WI38 (cell line): Measurements from ENCODE around the gene C16orf92.

Source experiments
- H3K4me3 ChIP-seq: 2 replicates; pipeline ENCODE4 v1.5.1; 2011; ENCODE audit warnings: low read depth, mild to moderate bottlenecking, control low read depth, low read length
- TF ChIP-seq, protein P1 (sequence below): IDR thresholded peaks from 2 replicates; pipeline ENCODE4 v1.5.1; 2012; ENCODE audit warnings: low read depth, mild to moderate bottlenecking, control low read depth, low read length

Gene C16orf92

DNA sequence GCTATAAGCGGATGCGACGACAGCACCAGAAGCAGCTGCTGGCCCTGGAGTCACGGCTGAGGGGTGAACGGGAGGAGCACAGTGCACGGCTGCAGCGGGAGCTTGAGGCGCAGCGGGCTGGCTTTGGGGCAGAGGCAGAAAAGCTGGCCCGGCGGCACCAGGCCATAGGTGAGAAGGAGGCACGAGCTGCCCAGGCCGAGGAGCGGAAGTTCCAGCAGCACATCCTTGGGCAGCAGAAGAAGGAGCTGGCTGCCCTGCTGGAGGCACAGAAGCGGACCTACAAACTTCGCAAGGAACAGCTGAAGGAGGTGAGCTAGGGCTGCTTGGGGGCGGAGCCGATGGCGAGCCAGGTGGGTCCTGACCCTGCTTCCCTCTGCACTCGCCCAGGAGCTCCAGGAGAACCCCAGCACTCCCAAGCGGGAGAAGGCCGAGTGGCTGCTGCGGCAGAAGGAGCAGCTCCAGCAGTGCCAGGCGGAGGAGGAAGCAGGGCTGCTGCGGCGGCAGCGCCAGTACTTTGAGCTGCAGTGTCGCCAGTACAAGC, 37.7 kb upstream of the C16orf92 start:
- TF ChIP-seq, protein P1, sequence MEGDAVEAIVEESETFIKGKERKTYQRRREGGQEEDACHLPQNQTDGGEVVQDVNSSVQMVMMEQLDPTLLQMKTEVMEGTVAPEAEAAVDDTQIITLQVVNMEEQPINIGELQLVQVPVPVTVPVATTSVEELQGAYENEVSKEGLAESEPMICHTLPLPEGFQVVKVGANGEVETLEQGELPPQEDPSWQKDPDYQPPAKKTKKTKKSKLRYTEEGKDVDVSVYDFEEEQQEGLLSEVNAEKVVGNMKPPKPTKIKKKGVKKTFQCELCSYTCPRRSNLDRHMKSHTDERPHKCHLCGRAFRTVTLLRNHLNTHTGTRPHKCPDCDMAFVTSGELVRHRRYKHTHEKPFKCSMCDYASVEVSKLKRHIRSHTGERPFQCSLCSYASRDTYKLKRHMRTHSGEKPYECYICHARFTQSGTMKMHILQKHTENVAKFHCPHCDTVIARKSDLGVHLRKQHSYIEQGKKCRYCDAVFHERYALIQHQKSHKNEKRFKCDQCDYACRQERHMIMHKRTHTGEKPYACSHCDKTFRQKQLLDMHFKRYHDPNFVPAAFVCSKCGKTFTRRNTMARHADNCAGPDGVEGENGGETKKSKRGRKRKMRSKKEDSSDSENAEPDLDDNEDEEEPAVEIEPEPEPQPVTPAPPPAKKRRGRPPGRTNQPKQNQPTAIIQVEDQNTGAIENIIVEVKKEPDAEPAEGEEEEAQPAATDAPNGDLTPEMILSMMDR, result no peak
- H3K4me3 ChIP-seq, result no peak overlapping the region

DNA sequence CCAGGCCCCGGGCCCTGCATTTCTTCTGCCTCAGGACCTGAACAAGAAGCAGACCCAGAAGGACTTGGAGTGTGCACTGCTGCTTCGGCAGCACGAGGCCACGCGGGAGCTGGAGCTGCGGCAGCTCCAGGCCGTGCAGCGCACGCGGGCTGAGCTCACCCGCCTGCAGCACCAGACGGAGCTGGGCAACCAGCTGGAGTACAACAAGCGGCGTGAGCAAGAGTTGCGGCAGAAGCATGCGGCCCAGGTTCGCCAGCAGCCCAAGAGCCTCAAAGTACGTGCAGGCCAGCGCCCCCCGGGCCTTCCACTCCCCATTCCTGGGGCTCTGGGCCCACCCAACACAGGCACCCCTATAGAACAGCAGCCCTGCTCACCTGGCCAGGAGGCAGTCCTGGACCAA, 36.8 kb upstream of the C16orf92 start:
- TF ChIP-seq, protein P1, result no peak
- H3K4me3 ChIP-seq, result no peak overlapping the region

DNA sequence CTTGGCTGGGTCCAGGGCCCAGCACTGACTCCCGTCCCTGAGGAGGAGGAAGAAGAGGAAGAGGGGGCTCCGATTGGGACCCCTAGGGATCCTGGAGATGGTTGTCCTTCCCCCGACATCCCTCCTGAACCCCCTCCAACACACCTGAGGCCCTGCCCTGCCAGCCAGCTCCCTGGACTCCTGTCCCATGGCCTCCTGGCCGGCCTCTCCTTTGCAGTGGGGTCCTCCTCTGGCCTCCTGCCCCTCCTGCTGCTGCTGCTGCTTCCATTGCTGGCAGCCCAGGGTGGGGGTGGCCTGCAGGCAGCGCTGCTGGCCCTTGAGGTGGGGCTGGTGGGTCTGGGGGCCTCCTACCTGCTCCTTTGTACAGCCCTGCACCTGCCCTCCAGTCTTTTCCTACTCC, 36.1 kb upstream of the C16orf92 start:
- TF ChIP-seq, protein P1, result no peak
- H3K4me3 ChIP-seq, result no peak overlapping the region

DNA sequence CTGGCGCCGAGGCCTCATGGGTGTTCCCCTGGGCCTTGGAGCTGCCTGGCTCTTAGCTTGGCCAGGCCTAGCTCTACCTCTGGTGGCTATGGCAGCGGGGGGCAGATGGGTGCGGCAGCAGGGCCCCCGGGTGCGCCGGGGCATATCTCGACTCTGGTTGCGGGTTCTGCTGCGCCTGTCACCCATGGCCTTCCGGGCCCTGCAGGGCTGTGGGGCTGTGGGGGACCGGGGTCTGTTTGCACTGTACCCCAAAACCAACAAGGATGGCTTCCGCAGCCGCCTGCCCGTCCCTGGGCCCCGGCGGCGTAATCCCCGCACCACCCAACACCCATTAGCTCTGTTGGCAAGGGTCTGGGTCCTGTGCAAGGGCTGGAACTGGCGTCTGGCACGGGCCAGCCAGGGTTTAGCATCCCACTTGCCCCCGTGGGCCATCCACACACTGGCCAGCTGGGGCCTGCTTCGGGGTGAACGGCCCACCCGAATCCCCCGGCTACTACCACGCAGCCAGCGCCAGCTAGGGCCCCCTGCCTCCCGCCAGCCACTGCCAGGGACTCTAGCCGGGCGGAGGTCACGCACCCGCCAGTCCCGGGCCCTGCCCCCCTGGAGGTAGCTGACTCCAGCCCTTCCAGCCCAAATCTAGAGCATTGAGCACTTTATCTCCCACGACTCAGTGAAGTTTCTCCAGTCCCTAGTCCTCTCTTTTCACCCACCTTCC, 35.5 kb upstream of the C16orf92 start:
- TF ChIP-seq, protein P1, result no peak
- H3K4me3 ChIP-seq, result no peak overlapping the region

DNA sequence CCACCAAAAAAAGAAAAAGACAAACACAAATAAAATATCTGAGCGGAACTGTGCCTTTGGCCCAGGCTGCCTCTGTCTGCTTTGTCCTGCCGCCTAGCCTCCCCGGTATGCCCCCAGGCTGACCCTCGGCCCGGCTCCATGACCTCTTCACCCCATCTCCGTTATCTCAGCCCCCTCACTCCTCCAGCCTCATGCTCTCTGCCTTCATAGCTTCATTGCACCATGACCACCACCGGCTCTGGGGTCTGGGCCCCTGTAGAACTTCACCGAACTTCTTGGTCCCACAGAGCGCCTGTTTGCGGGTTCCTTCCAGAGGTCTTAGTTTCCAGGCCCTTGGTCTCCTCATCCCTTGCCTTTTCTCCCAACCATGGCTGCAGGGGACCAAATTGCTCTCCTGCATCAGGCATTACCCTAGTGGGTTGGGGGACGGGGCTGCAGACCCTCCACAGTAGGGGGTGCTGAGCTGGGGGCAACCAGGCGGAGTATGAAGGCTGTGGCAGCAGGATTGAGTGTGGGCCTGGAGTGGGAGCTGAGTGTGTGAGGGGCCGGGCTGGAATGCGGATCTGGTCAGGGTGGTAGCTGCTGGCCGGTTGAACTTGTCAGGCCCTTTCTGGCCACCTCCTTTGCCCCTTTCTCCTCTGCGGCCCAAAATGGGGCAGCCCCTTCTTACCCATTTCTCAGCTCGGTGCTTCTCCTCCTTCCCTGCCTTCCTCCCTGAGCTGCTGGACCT, 34.5 kb upstream of the C16orf92 start:
- TF ChIP-seq, protein P1, result no peak
- no peak overlapping the region for H3K4me3 ChIP-seq

DNA sequence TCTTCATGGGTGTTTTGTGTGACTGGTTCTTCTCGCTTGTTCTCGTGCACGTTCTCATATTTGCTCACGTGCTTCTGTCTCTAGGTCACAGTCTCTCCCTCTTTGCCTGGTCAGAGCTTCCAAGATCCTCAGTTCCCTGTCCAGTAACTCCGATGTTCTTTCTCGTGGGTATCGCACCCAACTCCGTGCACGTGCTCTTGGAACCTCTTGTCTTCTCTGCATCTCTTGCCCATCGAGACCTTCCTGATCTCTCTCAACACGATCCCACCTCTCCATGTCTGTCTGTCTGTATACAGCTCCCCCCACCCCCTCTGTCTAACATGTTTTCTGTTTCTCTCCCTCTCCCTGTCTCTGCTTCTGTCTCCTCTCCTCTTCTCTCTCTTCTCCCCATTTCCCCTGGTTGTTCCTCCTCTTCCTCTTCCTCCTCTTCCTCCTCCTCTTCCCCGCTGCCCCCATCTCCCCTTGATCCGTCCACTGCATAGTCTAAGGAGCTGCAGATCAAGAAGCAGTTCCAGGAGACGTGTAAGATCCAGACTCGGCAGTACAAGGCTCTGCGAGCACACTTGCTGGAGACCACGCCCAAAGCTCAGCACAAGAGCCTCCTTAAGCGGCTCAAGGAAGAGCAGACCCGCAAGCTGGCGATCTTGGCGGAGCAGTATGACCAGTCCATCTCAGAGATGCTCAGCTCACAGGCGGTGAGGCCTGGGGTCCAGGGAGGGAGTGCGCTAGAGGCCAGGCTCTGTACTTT, 33.7 kb upstream of the C16orf92 start:
- TF ChIP-seq, protein P1, result no peak
- no peak overlapping the region for H3K4me3 ChIP-seq
